HG03354 (cell line): ENCODE measurements around the gene RBM38.
A peak's percentile ranks its signal among the peaks of the same experiment; 100 is the strongest.

Experiments
- ATAC-seq: cut with Tn5 transposase; IDR thresholded peaks from one replicate; pipeline ENCODE4 v1.9.1; 2021; ENCODE audit warnings: mild to moderate bottlenecking; ENCODE audit not compliant: unreplicated experiment, poor library complexity, severe bottlenecking

RBM38 gene

DNA sequence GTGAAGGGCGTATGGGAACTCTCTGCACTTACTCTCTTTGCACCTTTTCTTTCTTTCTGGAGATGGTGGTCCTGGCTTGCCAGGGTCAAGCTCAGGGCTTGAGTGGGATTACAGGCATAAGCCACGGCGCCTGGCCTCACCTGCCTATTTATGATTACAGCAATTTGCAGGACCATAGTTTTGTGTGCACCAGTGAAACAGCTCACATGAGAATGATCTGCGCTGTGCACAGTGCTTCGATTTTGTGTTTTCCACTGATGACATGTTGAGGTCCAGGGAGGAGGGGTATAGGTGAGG, 40.3 kb downstream of the RBM38 start:
- ATAC-seq = no peak

DNA sequence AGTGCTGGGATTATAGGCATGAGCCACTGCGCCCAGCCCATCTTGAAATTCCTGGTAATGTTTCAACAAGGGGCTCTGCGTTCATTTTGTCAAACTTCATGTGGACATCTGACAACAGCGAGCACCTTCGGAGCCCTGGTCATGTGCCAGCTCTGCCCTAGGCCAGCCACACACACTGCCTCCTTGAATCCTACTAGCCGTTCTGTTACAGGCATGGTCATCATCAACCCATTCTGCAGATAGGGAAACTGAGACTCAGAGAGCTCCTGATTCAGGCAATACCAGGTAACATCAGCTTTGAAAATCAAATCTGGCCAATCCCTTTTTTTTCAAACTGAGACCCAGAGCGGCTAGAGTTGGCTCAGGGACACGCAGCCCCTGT, 41.3 kb downstream of the RBM38 start:
- ATAC-seq = no peak

DNA sequence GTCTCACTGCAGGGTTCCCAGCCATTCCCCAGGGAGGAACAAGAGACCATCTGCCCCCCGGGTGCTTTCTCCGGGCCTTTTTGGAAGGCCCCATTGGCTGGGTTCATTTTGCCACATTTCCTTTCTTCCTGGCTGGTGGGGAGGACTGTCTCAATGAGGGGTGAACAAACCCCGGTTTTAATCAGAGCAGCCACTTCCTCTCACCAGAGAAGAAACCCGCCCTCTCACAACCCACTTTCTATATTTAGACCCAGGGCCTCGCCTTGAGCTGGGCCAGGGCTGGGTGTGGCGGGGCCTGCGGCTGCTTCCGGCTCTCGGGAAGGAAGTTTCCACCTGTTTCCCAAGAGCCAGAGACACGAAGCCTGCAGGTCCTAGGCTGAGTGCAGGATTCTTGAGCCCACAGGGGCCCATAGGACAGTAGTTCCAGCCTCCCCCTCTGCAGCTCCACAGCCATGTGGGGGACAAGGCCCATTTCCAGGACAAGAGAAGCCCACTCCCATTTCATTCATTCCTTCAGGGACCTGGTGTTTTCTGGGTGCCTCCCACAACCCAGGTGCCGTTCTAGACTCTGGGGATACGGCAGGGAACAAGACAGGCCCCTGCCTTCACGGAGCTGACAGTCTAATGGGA, 41.8 kb downstream of the RBM38 start:
- ATAC-seq = peak; percentile 89

DNA sequence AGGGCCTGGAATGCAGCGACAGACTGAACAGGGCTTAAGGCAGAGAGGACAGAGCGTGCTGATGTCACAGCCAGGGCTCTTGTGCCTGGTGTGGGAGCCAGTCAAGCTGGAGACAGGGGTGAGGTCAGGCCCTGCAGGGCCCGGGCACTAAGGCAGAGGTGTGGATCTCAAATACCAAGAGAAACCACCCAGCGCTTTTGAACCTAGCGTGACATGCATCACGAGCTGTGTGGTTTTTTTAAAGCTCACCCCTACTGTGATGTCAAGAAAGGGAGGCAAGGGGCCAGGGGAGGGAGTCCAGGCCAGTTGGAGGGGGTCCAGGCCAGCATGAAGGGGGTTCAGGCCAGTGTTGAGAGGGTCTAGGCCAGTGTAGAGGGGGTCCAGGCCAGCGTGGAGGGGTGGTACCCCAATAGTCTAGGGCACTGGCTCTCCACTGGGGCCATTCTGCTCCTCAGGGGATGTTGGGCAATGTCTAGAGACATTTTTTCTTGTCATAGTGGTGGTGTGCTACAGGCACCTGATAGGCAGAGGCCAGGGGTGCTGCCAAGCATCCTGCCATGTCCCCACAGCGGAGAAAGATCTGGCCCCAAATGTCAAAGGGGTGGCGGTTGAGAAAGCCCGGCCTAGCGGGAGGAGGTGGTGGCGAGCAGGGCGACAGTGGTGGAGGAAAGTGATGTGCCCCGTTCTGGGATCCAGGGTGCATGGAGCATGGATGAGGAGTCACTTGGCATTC, 42.6 kb downstream of the RBM38 start:
- no peak for ATAC-seq

DNA sequence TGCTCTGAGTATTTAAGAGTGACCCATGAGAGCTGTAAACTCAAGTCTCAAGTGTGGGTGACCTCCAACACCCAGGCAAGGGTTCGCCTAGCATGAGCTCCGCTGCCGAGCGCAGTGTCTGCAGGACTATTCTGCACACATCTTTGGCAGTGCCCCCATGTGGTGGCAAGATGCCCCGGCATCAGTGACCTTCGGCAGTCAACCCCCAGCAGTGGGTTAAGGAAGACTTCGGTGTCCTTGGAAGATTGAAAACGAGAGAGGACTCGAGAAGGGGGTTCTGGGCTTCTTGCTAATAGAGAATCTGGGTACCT, 43.1 kb downstream of the RBM38 start:
- ATAC-seq = no peak

DNA sequence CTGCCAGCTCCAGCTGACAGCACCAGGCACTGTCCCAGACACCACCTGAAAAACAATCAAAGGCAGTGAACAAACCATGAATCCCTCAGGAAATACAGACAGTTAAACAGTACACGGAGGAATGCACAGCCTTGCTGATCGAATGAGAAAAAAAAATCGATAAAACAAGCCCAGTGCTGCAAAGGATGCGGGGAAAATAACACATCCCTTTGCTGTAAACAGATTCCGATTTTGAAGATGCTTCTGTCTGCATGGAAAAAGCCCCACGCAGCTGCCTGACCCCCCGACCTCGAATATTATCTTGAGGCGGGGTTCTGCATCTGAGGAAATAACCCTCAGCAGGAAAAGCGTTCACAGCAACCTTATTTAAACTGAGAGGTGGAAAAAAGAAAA, 43.9 kb downstream of the RBM38 start:
- no peak for ATAC-seq

DNA sequence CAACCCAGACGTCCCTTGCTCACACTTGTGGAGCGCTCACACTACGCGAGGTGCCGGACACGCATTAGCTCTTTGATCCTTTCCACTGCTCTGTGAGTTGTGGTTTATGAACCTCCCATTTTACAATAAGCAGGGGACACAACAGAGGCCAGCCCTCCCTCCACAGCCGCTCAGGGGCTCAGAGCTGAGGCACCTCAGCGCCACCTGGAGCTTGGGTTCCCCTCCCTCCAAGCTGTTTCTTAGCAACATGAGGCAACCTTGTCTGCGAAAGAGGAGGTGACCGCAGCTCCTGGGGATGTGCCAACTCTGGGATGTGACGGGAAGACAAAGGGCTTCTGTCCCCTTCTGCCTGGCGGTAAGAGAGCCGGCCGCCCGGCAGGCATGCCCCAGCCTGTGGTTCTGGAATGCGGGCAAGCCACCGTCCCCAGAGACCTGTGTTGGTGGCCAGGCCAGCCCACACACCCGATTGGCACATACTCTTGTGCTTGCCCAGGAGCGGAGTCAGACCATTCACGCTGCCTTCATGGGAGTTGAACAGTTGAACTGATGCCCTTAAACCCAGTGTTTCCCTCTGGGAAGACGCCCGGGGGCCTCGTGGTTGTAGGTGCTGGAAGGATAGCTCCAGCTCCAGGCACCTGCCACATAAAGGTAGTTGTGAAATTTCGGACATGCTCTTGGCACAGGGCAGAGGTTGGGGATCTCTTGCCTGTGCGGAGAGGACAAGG, 44.5 kb downstream of the RBM38 start:
- ATAC-seq = no peak

DNA sequence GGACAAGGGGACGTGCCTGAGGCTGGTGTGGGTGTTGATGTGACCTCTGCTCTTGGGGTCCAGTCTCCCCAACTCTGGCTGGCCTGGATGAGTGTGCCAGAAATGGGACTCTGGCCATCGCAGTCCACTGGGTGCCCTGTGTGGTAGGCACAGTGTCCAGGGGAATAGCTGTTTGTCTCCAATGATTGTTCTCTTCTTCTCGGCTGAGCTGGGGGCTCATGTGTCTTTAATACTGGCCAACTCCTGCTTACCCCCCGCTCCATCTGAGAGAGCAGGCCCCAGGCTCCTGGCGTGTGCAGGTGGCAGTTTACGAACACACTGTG, 45.0 kb downstream of the RBM38 start:
- no peak for ATAC-seq

DNA sequence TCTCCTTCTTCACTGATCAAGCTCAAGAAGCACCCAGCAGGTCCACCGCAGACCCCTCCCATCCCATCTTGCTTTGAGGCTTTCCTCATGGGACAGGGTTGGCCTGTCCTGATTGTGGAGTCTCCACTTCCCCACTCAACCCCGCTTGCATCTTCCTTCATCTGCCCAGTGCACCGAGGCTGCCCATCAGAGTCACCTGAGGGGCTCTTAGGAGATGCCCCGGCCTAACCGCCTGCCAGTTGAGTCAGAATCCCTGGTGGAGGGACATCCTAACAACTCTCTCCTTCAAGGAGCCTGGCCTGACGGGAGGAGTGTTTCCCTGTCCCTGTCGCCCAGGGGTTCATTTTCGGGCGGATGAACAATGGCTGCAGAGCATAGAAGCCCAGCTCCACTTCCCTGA, 46.1 kb downstream of the RBM38 start:
- no peak for ATAC-seq

DNA sequence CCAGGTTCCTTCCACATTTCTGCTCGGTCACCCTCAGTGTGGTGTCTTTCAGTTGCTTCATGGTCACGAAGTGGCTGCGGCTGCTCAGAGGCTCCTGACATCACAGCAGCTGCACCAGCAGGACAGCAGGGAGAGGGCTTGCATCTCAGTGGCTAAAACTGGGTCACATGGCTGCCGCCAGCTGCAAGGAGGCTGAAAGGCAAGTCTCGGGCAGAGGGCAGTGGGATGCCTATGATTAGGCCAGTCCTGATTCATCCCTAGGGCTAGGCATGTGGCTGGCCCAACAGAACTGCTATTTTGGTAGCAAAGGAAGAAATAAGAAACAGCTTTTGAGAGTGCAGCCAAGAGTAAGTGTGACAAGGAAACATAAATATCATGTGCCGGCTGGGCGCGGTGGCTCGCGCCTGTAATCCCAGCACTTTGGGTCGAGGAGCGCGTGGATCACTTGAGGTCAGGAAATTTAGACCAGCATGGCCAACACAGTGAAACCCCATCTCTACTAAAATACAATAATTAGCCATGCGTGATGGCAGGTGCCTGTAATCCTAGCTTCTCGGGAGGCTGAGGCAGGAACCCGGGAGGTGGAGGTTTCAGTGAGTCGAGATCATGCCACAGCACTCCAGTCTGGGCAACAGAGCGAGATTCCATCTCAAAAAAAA, 46.6 kb downstream of the RBM38 start:
- no peak for ATAC-seq

DNA sequence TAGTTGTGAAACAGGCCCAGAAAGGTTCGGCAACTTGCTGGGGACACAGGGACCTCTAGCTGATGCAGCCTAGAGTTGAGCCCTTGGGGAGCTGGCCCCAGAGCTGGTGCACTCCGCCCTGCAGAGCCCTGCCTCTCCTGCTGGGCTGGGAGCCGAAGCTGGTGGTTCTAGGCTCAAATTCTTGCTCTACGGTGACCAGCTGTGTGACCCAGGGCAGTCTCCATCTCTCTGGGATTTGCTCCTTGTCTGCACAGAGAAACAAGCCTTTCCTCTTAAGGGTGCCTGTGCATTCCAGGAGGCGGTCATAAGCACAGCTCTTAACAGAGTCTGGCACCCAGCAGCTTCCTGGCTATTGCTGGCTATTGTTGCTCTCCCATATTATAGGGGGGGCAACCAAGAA, 47.4 kb downstream of the RBM38 start:
- no peak for ATAC-seq

DNA sequence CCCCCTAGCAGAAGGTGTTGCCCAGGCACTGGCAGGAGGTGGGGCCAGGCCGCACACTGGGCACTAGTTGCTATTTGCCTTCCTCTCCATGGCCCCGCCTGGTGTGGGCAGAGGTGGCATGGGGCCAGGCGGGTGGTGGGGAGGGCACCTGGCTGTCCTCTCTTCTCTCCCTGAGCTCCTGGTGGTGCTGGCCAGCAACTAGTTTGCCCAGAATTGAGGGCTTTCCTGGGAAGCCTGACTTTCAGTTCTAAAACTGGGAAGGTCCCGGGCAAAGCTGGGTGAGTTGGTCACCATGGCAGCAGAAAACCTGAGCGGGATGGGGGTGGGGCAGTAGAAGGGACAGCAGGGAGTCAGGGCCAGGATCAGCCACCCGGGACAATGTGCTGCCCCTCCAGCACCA, 48.2 kb downstream of the RBM38 start:
- no peak for ATAC-seq

DNA sequence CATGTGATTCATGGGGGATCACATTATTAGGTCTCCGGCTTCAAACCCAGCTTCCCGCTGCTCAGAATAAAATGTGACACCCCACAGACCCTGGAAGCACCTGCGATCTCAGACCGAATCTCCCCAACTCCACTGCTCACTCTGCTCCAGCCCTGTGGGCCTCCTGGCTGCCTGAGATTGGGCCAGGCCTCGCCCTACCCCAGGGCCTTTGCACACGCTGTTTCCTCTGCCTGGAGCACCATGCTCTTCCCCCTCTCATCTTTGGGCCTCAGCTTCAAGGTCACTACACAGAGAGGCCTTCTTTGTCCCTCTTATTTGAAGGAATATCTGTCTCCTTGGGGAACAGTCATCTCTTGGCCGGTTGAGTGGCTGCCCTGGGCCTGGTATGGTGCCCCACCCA, 48.8 kb downstream of the RBM38 start:
- ATAC-seq = no peak

DNA sequence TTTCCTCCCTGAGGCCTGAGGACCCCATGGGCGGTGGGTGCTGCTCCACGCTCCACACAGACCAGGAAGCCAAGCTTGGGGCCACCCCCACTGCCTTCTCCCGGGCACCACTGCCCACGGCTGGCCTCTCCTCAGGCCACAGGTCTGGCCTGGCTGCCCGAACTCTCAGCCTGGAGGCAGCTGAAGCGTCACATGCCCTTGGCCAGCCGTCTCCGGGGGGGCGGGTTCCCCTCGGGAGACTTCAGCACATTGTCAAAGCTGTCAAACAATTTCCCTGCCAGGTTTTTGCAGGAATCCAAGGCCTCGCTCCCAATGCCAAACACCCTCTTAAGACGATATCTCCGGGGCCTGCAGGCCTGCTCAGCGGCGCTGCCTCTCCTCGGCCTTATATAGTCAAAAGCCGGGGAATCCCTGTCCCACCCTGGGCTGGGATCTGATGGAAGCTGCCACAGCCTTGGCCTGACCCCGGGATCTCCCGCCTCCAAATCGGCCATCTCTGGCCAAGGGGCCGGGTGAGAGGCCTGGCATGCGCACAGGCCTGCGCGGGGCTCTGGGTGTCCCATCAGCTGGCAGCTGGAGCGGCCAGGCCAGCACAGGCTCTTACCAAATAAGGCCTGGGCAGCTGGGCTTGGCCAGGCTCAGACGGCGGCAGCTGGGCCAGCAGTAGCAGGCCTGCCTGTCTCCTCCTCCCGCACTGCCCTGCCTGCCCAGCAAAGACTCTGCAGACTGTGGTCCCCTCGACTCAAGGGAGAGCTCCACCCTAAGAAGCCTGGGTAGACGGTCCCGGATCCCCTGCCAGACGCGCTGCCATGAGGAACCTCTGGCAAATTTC, 49.7 kb downstream of the RBM38 start:
- ATAC-seq = no peak

DNA sequence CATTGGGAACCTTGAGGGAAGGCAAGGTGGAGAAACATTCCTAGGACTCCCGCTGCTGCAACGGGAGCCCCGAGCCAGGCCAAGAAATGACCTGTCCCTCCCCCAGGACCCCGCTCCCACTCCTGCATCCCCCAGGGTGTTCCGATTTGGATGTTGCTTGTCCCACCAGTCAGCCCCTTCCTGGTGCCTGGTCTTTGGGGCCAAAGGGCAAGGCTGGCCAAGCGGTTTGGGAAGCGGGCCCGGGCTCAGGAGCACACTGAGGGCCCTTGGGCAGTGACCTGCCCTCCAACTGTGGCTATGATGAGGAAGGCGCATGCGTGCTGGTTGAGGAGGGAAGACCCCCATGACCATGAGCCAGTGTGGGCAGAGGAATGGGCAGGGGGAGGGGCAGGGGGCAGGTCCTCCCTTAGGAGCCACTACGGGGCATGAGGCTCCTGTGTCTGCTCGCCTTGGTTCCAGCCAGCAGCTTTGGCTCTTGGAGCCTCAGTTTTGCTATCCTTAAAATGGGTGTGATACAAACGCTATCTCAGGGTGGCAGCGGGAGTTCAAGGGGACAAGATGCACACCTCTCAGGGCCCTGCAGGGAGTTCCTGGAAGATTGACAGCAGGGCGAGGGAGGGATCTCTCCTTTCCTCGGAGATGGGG, 50.4 kb downstream of the RBM38 start:
- no peak for ATAC-seq

DNA sequence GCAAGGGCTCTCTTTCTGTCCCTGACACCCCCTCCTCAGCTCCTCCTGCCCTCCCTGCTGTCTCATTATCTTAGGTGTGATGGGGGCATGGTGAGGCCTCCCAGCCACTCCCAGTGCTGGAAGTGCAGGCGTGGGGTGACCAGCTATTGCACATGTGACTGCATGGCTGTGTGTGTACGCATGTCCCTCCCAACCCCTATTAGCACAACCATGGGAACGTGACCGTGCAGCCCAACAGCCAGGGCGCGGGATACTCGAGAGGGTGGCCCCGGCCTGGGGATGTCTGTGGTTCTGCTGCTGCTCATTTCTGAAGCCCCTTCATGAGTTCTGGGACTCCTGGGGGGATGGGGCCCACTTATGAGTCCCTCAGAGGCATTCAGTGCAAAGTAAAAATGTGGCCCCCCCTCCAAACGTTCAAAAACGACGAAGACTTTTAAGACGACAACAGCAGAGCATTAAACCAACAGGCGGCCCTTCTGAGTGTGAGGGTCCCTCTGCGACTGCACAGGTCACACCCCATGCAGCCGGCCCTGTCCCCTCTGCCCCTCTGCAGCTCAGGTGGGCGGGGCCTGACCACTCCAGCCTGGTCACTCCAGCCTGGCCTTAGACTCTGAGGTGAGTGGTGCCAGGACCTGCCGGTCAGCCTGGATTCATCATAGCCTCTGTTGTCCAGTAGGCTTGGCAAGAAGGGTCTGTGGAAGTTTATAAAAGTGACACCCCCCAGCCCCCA, 51.1 kb downstream of the RBM38 start:
- ATAC-seq = no peak

DNA sequence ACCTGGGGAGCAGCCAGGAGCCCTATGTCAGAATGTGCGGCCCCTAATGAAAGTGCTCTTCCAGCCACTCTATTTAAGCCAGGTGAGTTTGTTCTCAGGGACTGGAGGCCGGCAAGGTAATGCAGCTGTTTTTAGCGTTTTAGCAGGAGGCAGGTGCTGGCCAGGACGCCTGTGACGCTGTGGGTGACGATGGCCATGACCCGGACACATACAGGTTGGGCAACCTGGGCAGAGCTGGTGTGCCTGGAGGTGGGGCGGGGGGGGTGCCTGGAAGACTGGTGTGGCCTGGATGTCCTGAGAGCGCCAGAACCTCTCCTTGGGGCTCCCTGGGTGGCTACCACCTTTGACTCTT, 51.7 kb downstream of the RBM38 start:
- ATAC-seq = no peak

DNA sequence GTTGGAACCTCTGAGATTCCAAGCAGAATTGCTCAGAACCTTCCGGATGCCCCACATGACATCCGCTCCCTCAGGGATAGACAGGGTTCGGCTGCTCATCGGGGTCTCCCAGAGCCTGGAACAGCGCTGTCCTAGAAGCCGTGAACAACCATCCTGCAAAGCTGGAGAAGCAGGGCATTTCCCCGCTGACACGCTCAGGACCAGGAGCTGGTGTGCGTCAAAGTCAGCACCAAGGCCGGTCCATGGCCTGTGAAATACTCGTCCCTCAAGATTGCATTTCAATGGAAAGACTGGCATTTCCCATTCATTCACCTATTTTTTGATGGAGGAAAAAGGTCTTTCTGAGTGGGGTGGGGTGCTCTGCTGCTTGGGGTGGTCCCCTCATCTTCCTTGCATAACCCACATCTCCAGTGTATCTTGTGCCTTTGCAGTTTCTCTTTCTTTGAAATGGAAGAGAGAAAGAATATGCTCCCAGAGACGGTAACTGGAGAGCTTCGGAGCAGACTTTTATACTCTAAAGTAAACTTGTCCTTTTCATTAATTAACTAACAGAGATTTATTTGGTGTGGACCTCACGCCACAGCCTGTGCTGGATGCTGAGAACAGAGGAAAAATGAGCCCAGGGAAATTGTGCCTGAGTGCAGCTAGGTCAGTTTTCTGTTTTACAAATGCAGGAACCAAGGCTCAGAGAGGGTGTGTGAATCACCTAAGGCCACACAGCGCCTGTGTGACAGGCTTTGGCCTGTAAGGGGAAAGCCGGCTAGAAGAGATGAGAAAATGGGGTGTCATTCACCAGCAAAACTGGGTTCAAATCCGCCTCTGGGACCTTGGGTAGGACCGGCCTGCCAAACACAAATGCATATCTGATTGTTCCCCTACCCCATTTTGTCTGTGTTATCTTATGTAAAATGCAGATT, 52.4 kb downstream of the RBM38 start:
- no peak for ATAC-seq
